K562 (cell line): Measurements from ENCODE around the gene ITPR1. TPM values are rescaled to one million over a fixed set of nuclear protein-coding genes. Genes with fewer than 3 reads are reported as not detected.

Experiments used
- ATAC-seq: fragments of 200-7000 bp; cut with Tn5 transposase; 3 replicates; pipeline ENCODE4 v1.9.1; 2020; ENCODE audit warnings: moderate library complexity
- BruUV-seq: library from RNA; stranded (reverse); fragments of 400-500 nt; replicated peaks from 2 replicates; lab custom pipeline; 2021; lab: Mats Ljungman, UMichigan
- CTCF ChIA-PET: fragments of 300-600 bp; formaldehyde crosslinking; extraction: SDS; loops from one replicate; lab custom pipeline; 2021; ENCODE audit warnings: low intra/inter-chr PET ratio; lab: Yijun Ruan, JAX
- POLR2A ChIA-PET: fragments of 300-600, 350-650 bp; sonication (Branson Sonifier 250); formaldehyde crosslinking; extraction: SDS; loops from one replicate; lab custom pipeline; 2021; ENCODE audit warnings: antibody characterized with exemption, inconsistent platforms; lab: Yijun Ruan, JAX
- DNase-seq, 4 experiments: peaks; one replicate each; pipeline versions ENCODE4 v3.0.0 to v3.0.0-alpha.2; 2011 to 2018; ENCODE audit warnings: low spot score in 3 of 4, mixed read lengths in 3 of 4; ENCODE audit errors: extremely low read depth in 1 of 4
- FAIRE-seq: peaks from 2 replicates; lab custom pipeline; 2011; peaks lifted over from hg19 to GRCh38; lab: Jason Lieb, UNC
- H2AFZ ChIP-seq: 2 replicates; pipeline ENCODE4 v1.6.0; 2011; ENCODE audit warnings: low read depth, low read length, control low read depth, inconsistent platforms
- H3K27ac ChIP-seq: fragments of 200-600 bp; 3 replicates; pipeline ENCODE4 v1.8.0; 2011; ENCODE audit warnings: low read depth, mild to moderate bottlenecking, control low read depth, inconsistent platforms, low read length, moderate library complexity, mixed read lengths; ENCODE audit errors: extremely low read depth
- H3K27me3 ChIP-seq, 2 experiments: fragments of 300-600 bp in 1 of 2; 2 replicates in 1 of 2; 3 replicates in 1 of 2; pipeline versions ENCODE4 v1.6.0 to v1.8.0; 2011; ENCODE audit warnings: inconsistent platforms in 2 of 2, low read length in 2 of 2, mild to moderate bottlenecking in 1 of 2, mixed read lengths in 1 of 2, moderate library complexity in 1 of 2; ENCODE audit not compliant: control insufficient read depth in 2 of 2, insufficient read depth in 2 of 2
- H3K36me3 ChIP-seq: fragments of 300-600 bp; 3 replicates; pipeline ENCODE4 v1.8.0; 2011; ENCODE audit warnings: mild to moderate bottlenecking, low read length, inconsistent platforms; ENCODE audit not compliant: control insufficient read depth, insufficient read depth
- H3K4me1 ChIP-seq, 2 experiments: fragments of 200-600 bp in 1 of 2; replicated peaks in 1 of 2; 2 replicates in 1 of 2; 3 replicates in 1 of 2; pipeline versions ENCODE4 v1.5.1 to v1.8.0; 2011; ENCODE audit warnings: inconsistent platforms in 2 of 2, low read length in 2 of 2, mild to moderate bottlenecking in 1 of 2, mixed read lengths in 1 of 2, moderate library complexity in 1 of 2; ENCODE audit not compliant: control insufficient read depth in 2 of 2, insufficient read depth in 2 of 2
- H3K4me2 ChIP-seq: 2 replicates; pipeline ENCODE4 v1.6.1; 2011; ENCODE audit warnings: low read length, control low read depth, inconsistent platforms, mixed read lengths; ENCODE audit not compliant: insufficient read depth
- H3K4me3 ChIP-seq: fragments of 200-600 bp; sonication (generic), shearing (Covaris generic); 2 replicates; pipeline ENCODE4 v1.5.1; 2016; ENCODE audit warnings: control low read depth, inconsistent platforms
- H3K79me2 ChIP-seq: fragments of 200-600 bp; 3 replicates; pipeline ENCODE4 v1.8.0; 2011; ENCODE audit warnings: low read length, inconsistent platforms; ENCODE audit not compliant: control insufficient read depth, insufficient read depth
- H3K9ac ChIP-seq, 2 experiments: 2 replicates each; pipeline versions ENCODE4 v1.6.0 to v1.6.1; 2011; ENCODE audit warnings: low read depth in 2 of 2, low read length in 2 of 2, control low read depth in 1 of 2, inconsistent platforms in 1 of 2, mild to moderate bottlenecking in 1 of 2, mixed read lengths in 1 of 2; ENCODE audit not compliant: insufficient read depth in 1 of 2
- H3K9me1 ChIP-seq: one replicate; pipeline ENCODE4 v1.6.0; 2011; ENCODE audit warnings: inconsistent platforms, mild to moderate bottlenecking, low read length, moderate library complexity; ENCODE audit not compliant: control insufficient read depth, insufficient read depth
- H3K9me3 ChIP-seq: replicated peaks from 2 replicates; pipeline ENCODE4 v1.5.1; 2011; ENCODE audit warnings: low read depth, low read length, inconsistent platforms; ENCODE audit not compliant: control insufficient read depth, insufficient read depth
- H4K20me1 ChIP-seq: replicated peaks from 2 replicates; pipeline ENCODE4 v1.6.1; 2011; ENCODE audit warnings: low read length, inconsistent platforms, mixed read lengths; ENCODE audit not compliant: control insufficient read depth, insufficient read depth
- ATF1 ChIP-seq, 2 experiments: fragments of 450-650 bp in 1 of 2; IDR thresholded peaks; 2 replicates each; pipeline ENCODE4 v1.6.1; 2016; ENCODE audit warnings: missing compliant biosample characterization in 1 of 2, missing genetic modification characterization in 1 of 2
- DPF2 ChIP-seq: fragments of 450-650 bp; IDR thresholded peaks from 2 replicates; pipeline ENCODE4 v1.6.1; 2016
- ETS2 ChIP-seq: IDR thresholded peaks from 2 replicates; pipeline ENCODE4 v1.6.1; 2016; ENCODE audit warnings: borderline replicate concordance, missing genetic modification characterization, mild to moderate bottlenecking, moderate library complexity, missing compliant biosample characterization; ENCODE audit not compliant: poor library complexity, severe bottlenecking
- FOSL1 ChIP-seq: fragments of 200-800 bp; sonication (Bioruptor generic); conservative IDR thresholded peaks from 2 replicates; pipeline ENCODE4 v1.6.1; 2016; ENCODE audit warnings: missing genetic modification characterization, missing compliant biosample characterization
- FOXM1 ChIP-seq, 2 experiments: fragments of 450-650 bp in 1 of 2; sonication (generic) in 1 of 2; formaldehyde crosslinking in 1 of 2; IDR thresholded peaks; 2 replicates each; pipeline versions ENCODE4 v1.6.1 to v1.9.0; 2017 to 2022; ENCODE audit warnings: low read depth in 2 of 2, mild to moderate bottlenecking in 2 of 2, missing genetic modification reagents in 1 of 2, moderate library complexity in 1 of 2
- JUN ChIP-seq, 2 experiments: sonication (generic) in 1 of 2; formaldehyde crosslinking in 1 of 2; IDR thresholded peaks; 2 replicates each; pipeline versions ENCODE4 v1.6.1 to v1.8.0; 2012 to 2022; ENCODE audit warnings: borderline replicate concordance in 2 of 2, mild to moderate bottlenecking in 2 of 2, improper control_type of control experiment in 1 of 2, low read depth in 1 of 2, low read length in 1 of 2, missing genetic modification reagents in 1 of 2
- JUNB ChIP-seq: fragments of 450-650 bp; formaldehyde crosslinking; conservative IDR thresholded peaks from 2 replicates; pipeline ENCODE4 v1.4.0; 2020; ENCODE audit warnings: mild to moderate bottlenecking
- JUND ChIP-seq, 2 experiments: IDR thresholded peaks; 2 replicates in 1 of 2; 3 replicates in 1 of 2; pipeline ENCODE4 v1.6.1; 2011; ENCODE audit warnings: borderline replicate concordance in 2 of 2, low read depth in 2 of 2, low read length in 2 of 2, improper control_type of control experiment in 1 of 2, missing biosample characterization in 1 of 2, missing genetic modification characterization in 1 of 2, missing genetic modification reagents in 1 of 2
- KDM1A ChIP-seq, 2 experiments: fragments of 450-650 bp; IDR thresholded peaks; 2 replicates each; pipeline ENCODE4 v1.6.1; 2016; ENCODE audit warnings: mild to moderate bottlenecking in 2 of 2
- MCM7 ChIP-seq, 2 experiments: fragments of 450-650 bp; IDR thresholded peaks; 2 replicates each; pipeline ENCODE4 v1.6.1; 2016 to 2018
- PHF8 ChIP-seq: fragments of 200-600 bp; sonication (generic); IDR thresholded peaks from 2 replicates; pipeline ENCODE4 v1.6.1; 2012; ENCODE audit warnings: mixed run types, mild to moderate bottlenecking, inconsistent platforms, low read length, moderate library complexity, borderline replicate concordance
- POLR2AphosphoS2 ChIP-seq: IDR thresholded peaks from 2 replicates; pipeline ENCODE4 v1.6.1; 2012; ENCODE audit warnings: low read length, improper control_type of control experiment
- SRSF9 ChIP-seq: fragments of 200-400 bp; formaldehyde crosslinking; IDR thresholded peaks from 2 replicates; pipeline ENCODE4 v1.6.1; 2017; ENCODE audit warnings: low read depth, low read length, borderline replicate concordance
- TGIF2 ChIP-seq: sonication (generic); formaldehyde crosslinking; IDR thresholded peaks from 2 replicates; pipeline ENCODE4 v1.8.1; 2022; ENCODE audit warnings: mild to moderate bottlenecking, missing genetic modification reagents, moderate library complexity
- USF2 ChIP-seq: sonication (generic); formaldehyde crosslinking; IDR thresholded peaks from 2 replicates; pipeline ENCODE4 v1.5.0; 2020; ENCODE audit warnings: missing genetic modification reagents
- ZNF584 ChIP-seq: fragments of 200-800 bp; sonication (Bioruptor generic); IDR thresholded peaks from 2 replicates; pipeline ENCODE4 v1.6.1; 2016; ENCODE audit warnings: low read depth, mild to moderate bottlenecking, missing genetic modification characterization, missing compliant biosample characterization
- WGBS: fragments of 100-300 bp; shearing (Covaris generic); methylation state at CpG from one replicate; pipeline ENCODE4 v1.1.6; 2016; ENCODE audit warnings: low coverage, mixed read lengths; ENCODE audit not compliant: insufficient coverage; ENCODE audit errors: missing lambda C conversion rate; 5-methylcytosine and 5-hydroxymethylcytosine counted together
- in situ Hi-C: fragments of 300-500 bp; cut with MboI; formaldehyde crosslinking; loops from 4 replicates; pipeline ENCODE4 v1.15.0; 2018; ENCODE audit warnings: inconsistent platforms, mixed read lengths
- intact Hi-C: fragments of 100-400 bp; cut with micrococcal nuclease; formaldehyde crosslinking; loops from 2 replicates; pipeline ENCODE4 v1.14.2; 2022
- polyA plus RNA-seq, 8 experiments: library from polyadenylated mRNA; depleted of rRNA in 4 of 8; stranded (reverse) in 5 of 8; unstranded in 3 of 8; fragments of >200 nt; fragmentation: Nextera tagmentation in 2 of 8; fragmentation: Illumina TruSeq in 1 of 8; extraction: Ambion mirVana in 2 of 8; extraction: Trizol in 1 of 8; gene quantifications; 2 replicates each; pipeline versions ENCODE4 v1.2.1 to v1.2.3, GENCODE V29; 2011 to 2014; ENCODE audit warnings: inconsistent platforms in 1 of 8, missing spikeins in 1 of 8
- total RNA-seq, 7 experiments: library from RNA; depleted of rRNA in 6 of 7; stranded (reverse); fragments of >200 nt in 6 of 7; fragmentation: Illumina TruSeq in 2 of 7; extraction: Trizol in 2 of 7; gene quantifications; 2 replicates each; pipeline versions ENCODE4 v1.2.1 to v1.2.3, GENCODE V29; 2011 to 2021; ENCODE audit warnings: low replicate concordance in 1 of 7
- TF ChIP-seq, protein P1 (sequence below), 3 experiments: fragments of 200-800 bp in 1 of 3; fragments of 250-450 bp in 1 of 3; fragments of 450-650 bp in 1 of 3; sonication (Bioruptor Pico) in 1 of 3; sonication (Bioruptor generic) in 1 of 3; formaldehyde crosslinking in 1 of 3; IDR thresholded peaks; 2 replicates each; pipeline versions ENCODE4 v1.6.1 to v1.8.0; 2016 to 2022; ENCODE audit warnings: mild to moderate bottlenecking in 2 of 3, missing genetic modification characterization in 2 of 3, missing compliant biosample characterization in 1 of 3, moderate library complexity in 1 of 3

The ITPR1 gene
- total and polyA plus RNA-seq, 9 of the 15 experiments (the other 6 are each of a cell fraction or from before 2014, with no cell fraction given): 22.4 to 40.0 (median 27.4) TPM

- CTCF ChIA-PET: no interaction called here
- DNase-seq: no peak
- intact Hi-C loops (no loop called here), in situ Hi-C loops (no loop called here)
- Histone ChIP-seq H3K36me3 (peaks cover 94% of the 10 kb centered on the region), H3K4me1 (peaks cover 43 to 91% of the 10 kb centered on the region in 2 experiments), H4K20me1 (no peaks in the 10 kb centered on the region), H3K9ac (no peak overlapping the region), H3K9me3 (no peaks in the 10 kb centered on the region), H3K4me3 (no peak overlapping the region), H3K4me2 (no peak overlapping the region), H3K9me1 (peaks cover 9% of the 10 kb centered on the region), H2AFZ (no peak overlapping the region), H3K27ac (no peak overlapping the region), H3K27me3 (no peaks in the 10 kb centered on the region), H3K79me2 (peaks cover 69% of the 10 kb centered on the region)
- no TSS peak for BruUV-seq
- FAIRE-seq: no peak
- no peak for ATAC-seq
- POLR2A ChIA-PET: interaction anchor here (3.4 to 3.9 kb wide), 2 partner anchors 12 to 153 kb away, joined by 13 to 15 read pairs; no protein-coding TSS in a partner anchor
- 0% methylated on average over 1 of the region's 1 CpG for WGBS
- peak; percentile 62 for TF ChIP-seq FOSL1 (tag)
- TF ChIP-seq JUNB (CRISPR knock-in tag): no peak
- TF ChIP-seq, protein P1, sequence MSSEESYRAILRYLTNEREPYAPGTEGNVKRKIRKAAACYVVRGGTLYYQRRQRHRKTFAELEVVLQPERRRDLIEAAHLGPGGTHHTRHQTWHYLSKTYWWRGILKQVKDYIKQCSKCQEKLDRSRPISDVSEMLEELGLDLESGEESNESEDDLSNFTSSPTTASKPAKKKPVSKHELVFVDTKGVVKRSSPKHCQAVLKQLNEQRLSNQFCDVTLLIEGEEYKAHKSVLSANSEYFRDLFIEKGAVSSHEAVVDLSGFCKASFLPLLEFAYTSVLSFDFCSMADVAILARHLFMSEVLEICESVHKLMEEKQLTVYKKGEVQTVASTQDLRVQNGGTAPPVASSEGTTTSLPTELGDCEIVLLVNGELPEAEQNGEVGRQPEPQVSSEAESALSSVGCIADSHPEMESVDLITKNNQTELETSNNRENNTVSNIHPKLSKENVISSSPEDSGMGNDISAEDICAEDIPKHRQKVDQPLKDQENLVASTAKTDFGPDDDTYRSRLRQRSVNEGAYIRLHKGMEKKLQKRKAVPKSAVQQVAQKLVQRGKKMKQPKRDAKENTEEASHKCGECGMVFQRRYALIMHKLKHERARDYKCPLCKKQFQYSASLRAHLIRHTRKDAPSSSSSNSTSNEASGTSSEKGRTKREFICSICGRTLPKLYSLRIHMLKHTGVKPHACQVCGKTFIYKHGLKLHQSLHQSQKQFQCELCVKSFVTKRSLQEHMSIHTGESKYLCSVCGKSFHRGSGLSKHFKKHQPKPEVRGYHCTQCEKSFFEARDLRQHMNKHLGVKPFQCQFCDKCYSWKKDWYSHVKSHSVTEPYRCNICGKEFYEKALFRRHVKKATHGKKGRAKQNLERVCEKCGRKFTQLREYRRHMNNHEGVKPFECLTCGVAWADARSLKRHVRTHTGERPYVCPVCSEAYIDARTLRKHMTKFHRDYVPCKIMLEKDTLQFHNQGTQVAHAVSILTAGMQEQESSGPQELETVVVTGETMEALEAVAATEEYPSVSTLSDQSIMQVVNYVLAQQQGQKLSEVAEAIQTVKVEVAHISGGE (CRISPR knock-in tag; IDR thresholded peaks at IDR 0.05): 0 out of 6 replicates have a peak, but pooled peaks of 1 of the 3 experiments have one; percentile 26
- peak; percentile 37; the same call in 1 of the 2 replicates for TF ChIP-seq JUND (IDR thresholded peaks at IDR 0.05; ENCODE audit: borderline replicate concordance, low read depth, low read length)
- no peak for TF ChIP-seq JUND (tag; IDR thresholded peaks at IDR 0.05; ENCODE audit: borderline replicate concordance, low read depth, low read length)
- no peak for TF ChIP-seq JUN (IDR thresholded peaks at IDR 0.05; ENCODE audit: borderline replicate concordance, low read depth, low read length)
- no peak for TF ChIP-seq JUN (CRISPR knock-in tag; IDR thresholded peaks at IDR 0.05; ENCODE audit: borderline replicate concordance)
- TF ChIP-seq ZNF584 (CRISPR knock-in tag): no peak
- TF ChIP-seq ETS2: no peak
- TF ChIP-seq KDM1A (IDR thresholded peaks at IDR 0.05): peak; percentile 45 to 53; a peak in 1 of 4 replicates
- no peak for TF ChIP-seq ATF1 (CRISPR knock-in tag; IDR thresholded peaks at IDR 0.05)
- no peak for TF ChIP-seq ATF1 (tag; IDR thresholded peaks at IDR 0.05)
- TF ChIP-seq MCM7 (IDR thresholded peaks at IDR 0.05): no peak
- TF ChIP-seq POLR2AphosphoS2: no peak
- TF ChIP-seq TGIF2 (CRISPR knock-in tag): no peak
- no peak for TF ChIP-seq SRSF9
- TF ChIP-seq FOXM1 (IDR thresholded peaks at IDR 0.05; ENCODE audit: low read depth): no peak
- TF ChIP-seq FOXM1 (CRISPR knock-in tag; IDR thresholded peaks at IDR 0.05; ENCODE audit: low read depth): no peak
- peak; percentile 67; the same call in 1 of the 2 replicates for TF ChIP-seq DPF2
- TF ChIP-seq PHF8: no peak
- peak; percentile 50 for TF ChIP-seq USF2 (CRISPR knock-in tag)
Observed at GRCh38 chr3:4823385-4823784, 330.2 kb downstream of the ITPR1 start.
